HepG2 (cell line): Measurements from ENCODE around the gene RNF114. TPM values are rescaled to one million over a fixed set of nuclear protein-coding genes. Genes with fewer than 3 reads are reported as not detected.

Experiments used
- ARID2 ChIP-seq: sonication (generic); formaldehyde crosslinking; IDR thresholded peaks from 2 replicates; pipeline ENCODE4 v1.8.1; 2022; ENCODE audit warnings: mild to moderate bottlenecking, missing genetic modification reagents, borderline replicate concordance
- CCAR2 ChIP-seq: fragments of 200-400 bp; formaldehyde crosslinking; optimal IDR thresholded peaks from 2 replicates; pipeline ENCODE3; 2018; ENCODE audit warnings: low read depth, mild to moderate bottlenecking, low read length, moderate library complexity
- CHD4 ChIP-seq: fragments of 200-600 bp; sonication (generic); IDR thresholded peaks from 2 replicates; pipeline ENCODE4 v1.7.0; 2017; ENCODE audit warnings: mild to moderate bottlenecking, low read length, borderline replicate concordance
- FOXK1 ChIP-seq: sonication (generic); formaldehyde crosslinking; IDR thresholded peaks from 2 replicates; pipeline ENCODE4 v1.4.0; 2020; ENCODE audit warnings: low read depth, missing genetic modification reagents, borderline replicate concordance
- KLF11 ChIP-seq: IDR thresholded peaks from 2 replicates; pipeline ENCODE4 v1.6.1; 2016; ENCODE audit warnings: missing compliant biosample characterization
- MIER3 ChIP-seq: IDR thresholded peaks from 2 replicates; pipeline ENCODE4 v1.6.1; 2016; ENCODE audit warnings: missing compliant biosample characterization, borderline replicate concordance
- NR2F1 ChIP-seq, 2 experiments: fragments of 450-650 bp in 1 of 2; formaldehyde crosslinking in 1 of 2; IDR thresholded peaks; 2 replicates each; pipeline versions ENCODE4 v1.5.0 to v1.6.1; 2016 to 2020; ENCODE audit warnings: mild to moderate bottlenecking in 1 of 2, missing compliant biosample characterization in 1 of 2, missing genetic modification reagents in 1 of 2, moderate library complexity in 1 of 2
- SMYD3 ChIP-seq: sonication (generic); formaldehyde crosslinking; IDR thresholded peaks from 2 replicates; pipeline ENCODE4 v1.8.1; 2023; ENCODE audit warnings: mild to moderate bottlenecking, missing genetic modification reagents
- SP5 ChIP-seq: IDR thresholded peaks from 2 replicates; pipeline ENCODE4 v1.6.1; 2016; ENCODE audit warnings: low read depth, borderline replicate concordance
- SSRP1 ChIP-seq: IDR thresholded peaks from 2 replicates; pipeline ENCODE4 v1.6.1; 2016; ENCODE audit warnings: control low read depth
- ZFYVE20 ChIP-seq: sonication (generic); formaldehyde crosslinking; IDR thresholded peaks from 2 replicates; pipeline ENCODE4 v1.8.0; 2023; ENCODE audit warnings: low read depth, mild to moderate bottlenecking, moderate library complexity, missing genetic modification reagents, borderline replicate concordance
- ZNF101 ChIP-seq: sonication (generic); formaldehyde crosslinking; IDR thresholded peaks from 2 replicates; pipeline ENCODE4 v1.4.0; 2020; ENCODE audit warnings: mild to moderate bottlenecking, low read depth, missing genetic modification reagents, borderline replicate concordance
- ZNF138 ChIP-seq: sonication (generic); formaldehyde crosslinking; IDR thresholded peaks from 2 replicates; pipeline ENCODE4 v1.5.0; 2020; ENCODE audit warnings: mild to moderate bottlenecking, low read depth, missing genetic modification reagents
- ZNF17 ChIP-seq: sonication (generic); formaldehyde crosslinking; IDR thresholded peaks from 2 replicates; pipeline ENCODE4 v1.5.0; 2020; ENCODE audit warnings: mild to moderate bottlenecking, missing genetic modification reagents
- ZNF234 ChIP-seq: sonication (generic); formaldehyde crosslinking; conservative IDR thresholded peaks from 2 replicates; pipeline ENCODE4 v1.5.1; 2020; ENCODE audit warnings: mild to moderate bottlenecking, missing genetic modification reagents
- ZNF256 ChIP-seq: sonication (generic); formaldehyde crosslinking; conservative IDR thresholded peaks from 2 replicates; pipeline ENCODE4 v1.4.0; 2020; ENCODE audit warnings: missing genetic modification reagents
- ZNF503 ChIP-seq: sonication (generic); formaldehyde crosslinking; IDR thresholded peaks from 2 replicates; pipeline ENCODE4 v1.4.0; 2020; ENCODE audit warnings: missing genetic modification reagents
- ZNF598 ChIP-seq: sonication (generic); formaldehyde crosslinking; IDR thresholded peaks from 2 replicates; pipeline ENCODE4 v1.5.1; 2020; ENCODE audit warnings: mild to moderate bottlenecking, missing genetic modification reagents, borderline replicate concordance
- ZNF879 ChIP-seq: sonication (generic); formaldehyde crosslinking; IDR thresholded peaks from 2 replicates; pipeline ENCODE4 v1.8.1; 2023; ENCODE audit warnings: missing genetic modification reagents
- ZUFSP ChIP-seq: sonication (generic); formaldehyde crosslinking; IDR thresholded peaks from 2 replicates; pipeline ENCODE4 v1.9.0; 2021; ENCODE audit warnings: missing genetic modification reagents, mild to moderate bottlenecking, borderline replicate concordance
- polyA plus RNA-seq, 8 experiments: library from polyadenylated mRNA; depleted of rRNA in 3 of 8; stranded (reverse) in 7 of 8; unstranded in 1 of 8; fragments of >200 nt; fragmentation: Illumina TruSeq in 4 of 8; extraction: Trizol in 4 of 8; gene quantifications; 2 replicates each; pipeline versions ENCODE4 v1.2.1 to v1.2.3, GENCODE V29; 2011 to 2016; ENCODE audit warnings: low read depth in 4 of 8, missing spikeins in 1 of 8, mixed read lengths in 1 of 8; ENCODE audit not compliant: insufficient read depth in 1 of 8
- total RNA-seq, 5 experiments: library from RNA; depleted of rRNA; stranded (reverse); fragments of >200 nt; fragmentation: Illumina TruSeq; extraction: Trizol; gene quantifications; 2 replicates each; pipeline ENCODE4 v1.2.3, GENCODE V29; 2016; ENCODE audit warnings: low read depth in 1 of 5
- TF ChIP-seq, protein P1 (sequence below): sonication (generic); formaldehyde crosslinking; IDR thresholded peaks from 2 replicates; pipeline ENCODE4 v1.4.0; 2020; ENCODE audit warnings: low read depth, mild to moderate bottlenecking, missing genetic modification reagents
- TF ChIP-seq, protein P2 (sequence below): sonication (generic); formaldehyde crosslinking; IDR thresholded peaks from 2 replicates; pipeline ENCODE4 v1.8.1; 2022; ENCODE audit warnings: low read depth, mild to moderate bottlenecking, missing genetic modification reagents

RNF114 gene
- total and polyA plus RNA-seq, 2 of the 13 experiments (the other 11 are each of a cell fraction or from before 2014, with no cell fraction given) = 119 to 126 TPM

DNA sequence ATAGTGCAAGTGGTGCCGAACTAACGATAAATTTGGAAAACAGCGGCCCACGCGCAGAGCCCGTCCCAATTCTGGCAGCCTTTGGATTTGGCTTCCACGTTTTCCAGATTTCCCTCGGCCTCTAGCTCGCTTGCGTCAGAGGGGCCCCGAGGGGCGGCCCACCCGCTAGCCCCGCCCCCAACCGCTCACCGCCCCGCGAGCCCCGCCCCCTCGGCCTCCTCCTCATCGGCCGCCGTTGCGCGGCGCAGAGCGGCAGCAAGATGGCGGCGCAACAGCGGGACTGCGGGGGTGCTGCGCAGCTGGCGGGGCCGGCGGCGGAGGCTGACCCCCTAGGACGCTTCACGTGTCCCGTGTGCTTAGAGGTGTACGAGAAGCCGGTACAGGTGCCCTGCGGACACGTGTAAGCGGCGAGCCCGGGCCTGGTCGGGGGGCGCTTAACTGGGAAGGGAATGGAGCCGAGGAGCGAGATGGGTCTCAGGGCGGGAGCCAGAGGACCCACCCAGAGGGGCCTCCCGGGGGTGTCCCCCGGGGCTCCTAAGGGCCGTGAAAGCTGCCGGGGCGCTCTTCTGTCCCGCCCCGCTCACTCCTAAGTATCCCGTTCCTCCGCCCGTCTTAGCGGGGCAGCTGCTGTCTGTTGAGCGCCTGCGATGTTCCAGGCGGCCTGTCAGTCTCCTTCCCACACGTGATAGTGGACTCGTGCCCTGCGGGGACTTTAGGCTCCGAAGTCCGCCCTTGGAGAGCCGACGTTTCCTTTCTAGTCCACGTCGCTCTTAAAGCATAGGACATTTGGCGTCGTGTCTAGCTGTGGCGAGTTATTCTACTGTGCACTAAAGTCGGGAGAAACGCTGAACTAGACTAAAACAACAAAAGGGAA, at the start of gene RNF114 (continued):
- TF ChIP-seq ZFYVE20 (CRISPR knock-in tag) (no peak), ZNF879 (CRISPR knock-in tag) (no peak), ARID2 (CRISPR knock-in tag) (no peak), FOXK1 (CRISPR knock-in tag) (no peak; the same call in 1 of the 2 replicates), SP5 (peak; percentile 66), ZNF101 (CRISPR knock-in tag) (no peak), ZNF17 (no peak), CCAR2 (no peak), ZNF138 (CRISPR knock-in tag) (peak; percentile 79; the same call in 1 of the 2 replicates), SSRP1 (no peak), ZNF503 (CRISPR knock-in tag) (peak; percentile 66), MIER3 (peak; percentile 40; the same call in 1 of the 2 replicates), NR2F1 (CRISPR knock-in tag; IDR thresholded peaks at IDR 0.05) (no peak), ZNF256 (peak; percentile 45; the same call in 1 of the 2 replicates), ZUFSP (no peak), SMYD3 (CRISPR knock-in tag) (no peak), KLF11 (CRISPR knock-in tag) (peak; percentile 64; the same call in 1 of the 2 replicates), ZNF234 (CRISPR knock-in tag) (no peak; the same call in 1 of the 2 replicates), CHD4 (no peak), ZNF598 (CRISPR knock-in tag) (no peak; the same call in 1 of the 2 replicates)
- TF ChIP-seq, protein P1, sequence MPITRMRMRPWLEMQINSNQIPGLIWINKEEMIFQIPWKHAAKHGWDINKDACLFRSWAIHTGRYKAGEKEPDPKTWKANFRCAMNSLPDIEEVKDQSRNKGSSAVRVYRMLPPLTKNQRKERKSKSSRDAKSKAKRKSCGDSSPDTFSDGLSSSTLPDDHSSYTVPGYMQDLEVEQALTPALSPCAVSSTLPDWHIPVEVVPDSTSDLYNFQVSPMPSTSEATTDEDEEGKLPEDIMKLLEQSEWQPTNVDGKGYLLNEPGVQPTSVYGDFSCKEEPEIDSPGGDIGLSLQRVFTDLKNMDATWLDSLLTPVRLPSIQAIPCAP = no peak
- TF ChIP-seq, protein P2, sequence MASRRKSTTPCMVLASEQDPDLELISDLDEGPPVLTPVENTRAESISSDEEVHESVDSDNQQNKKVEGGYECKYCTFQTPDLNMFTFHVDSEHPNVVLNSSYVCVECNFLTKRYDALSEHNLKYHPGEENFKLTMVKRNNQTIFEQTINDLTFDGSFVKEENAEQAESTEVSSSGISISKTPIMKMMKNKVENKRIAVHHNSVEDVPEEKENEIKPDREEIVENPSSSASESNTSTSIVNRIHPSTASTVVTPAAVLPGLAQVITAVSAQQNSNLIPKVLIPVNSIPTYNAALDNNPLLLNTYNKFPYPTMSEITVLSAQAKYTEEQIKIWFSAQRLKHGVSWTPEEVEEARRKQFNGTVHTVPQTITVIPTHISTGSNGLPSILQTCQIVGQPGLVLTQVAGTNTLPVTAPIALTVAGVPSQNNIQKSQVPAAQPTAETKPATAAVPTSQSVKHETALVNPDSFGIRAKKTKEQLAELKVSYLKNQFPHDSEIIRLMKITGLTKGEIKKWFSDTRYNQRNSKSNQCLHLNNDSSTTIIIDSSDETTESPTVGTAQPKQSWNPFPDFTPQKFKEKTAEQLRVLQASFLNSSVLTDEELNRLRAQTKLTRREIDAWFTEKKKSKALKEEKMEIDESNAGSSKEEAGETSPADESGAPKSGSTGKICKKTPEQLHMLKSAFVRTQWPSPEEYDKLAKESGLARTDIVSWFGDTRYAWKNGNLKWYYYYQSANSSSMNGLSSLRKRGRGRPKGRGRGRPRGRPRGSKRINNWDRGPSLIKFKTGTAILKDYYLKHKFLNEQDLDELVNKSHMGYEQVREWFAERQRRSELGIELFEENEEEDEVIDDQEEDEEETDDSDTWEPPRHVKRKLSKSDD = peak; percentile 92
